ENCODE results near the gene KIF1B. TPM values are rescaled to one million over a fixed set of nuclear protein-coding genes. Genes with fewer than 3 reads are reported as not detected.

The KIF1B gene
- total and polyA plus RNA-seq, 2 experiments from 2014 or later: 22.2 to 56.2 TPM

DNA sequence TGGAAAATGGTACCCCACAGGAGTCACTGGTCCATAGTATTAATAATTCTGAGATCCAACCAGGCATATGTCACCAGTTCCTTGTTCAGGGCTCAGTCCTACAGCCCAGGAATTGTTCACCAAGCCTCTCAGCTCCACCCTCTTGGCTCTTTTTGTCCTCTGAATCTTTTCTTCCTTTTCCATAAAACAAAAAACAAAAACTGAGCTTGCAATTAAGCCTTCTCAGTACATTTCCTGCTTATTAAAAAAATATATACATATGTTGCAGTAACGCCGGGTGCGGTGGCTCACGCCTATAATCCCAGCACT is 23.4 kb upstream of the KIF1B start:
- Histone ChIP-seq H3K4me3 (no peak overlapping the region), H3K36me3 (no peaks in the 10 kb centered on the region), H3K27ac (no peak overlapping the region), H3K27me3 (no peaks in the 10 kb centered on the region), H3K9me3 (ENCODE audit: low read depth) (no peaks in the 10 kb centered on the region), H3K4me1 (ENCODE audit: low read depth) (no peaks in the 10 kb centered on the region)
- TF ChIP-seq, protein P1, sequence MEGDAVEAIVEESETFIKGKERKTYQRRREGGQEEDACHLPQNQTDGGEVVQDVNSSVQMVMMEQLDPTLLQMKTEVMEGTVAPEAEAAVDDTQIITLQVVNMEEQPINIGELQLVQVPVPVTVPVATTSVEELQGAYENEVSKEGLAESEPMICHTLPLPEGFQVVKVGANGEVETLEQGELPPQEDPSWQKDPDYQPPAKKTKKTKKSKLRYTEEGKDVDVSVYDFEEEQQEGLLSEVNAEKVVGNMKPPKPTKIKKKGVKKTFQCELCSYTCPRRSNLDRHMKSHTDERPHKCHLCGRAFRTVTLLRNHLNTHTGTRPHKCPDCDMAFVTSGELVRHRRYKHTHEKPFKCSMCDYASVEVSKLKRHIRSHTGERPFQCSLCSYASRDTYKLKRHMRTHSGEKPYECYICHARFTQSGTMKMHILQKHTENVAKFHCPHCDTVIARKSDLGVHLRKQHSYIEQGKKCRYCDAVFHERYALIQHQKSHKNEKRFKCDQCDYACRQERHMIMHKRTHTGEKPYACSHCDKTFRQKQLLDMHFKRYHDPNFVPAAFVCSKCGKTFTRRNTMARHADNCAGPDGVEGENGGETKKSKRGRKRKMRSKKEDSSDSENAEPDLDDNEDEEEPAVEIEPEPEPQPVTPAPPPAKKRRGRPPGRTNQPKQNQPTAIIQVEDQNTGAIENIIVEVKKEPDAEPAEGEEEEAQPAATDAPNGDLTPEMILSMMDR (IDR thresholded peaks at IDR 0.05; ENCODE audit: low read depth, low read length): no peak
- no peak for DNase-seq (ENCODE audit: low read depth in 1 of 2, low spot score in 1 of 2)

DNA sequence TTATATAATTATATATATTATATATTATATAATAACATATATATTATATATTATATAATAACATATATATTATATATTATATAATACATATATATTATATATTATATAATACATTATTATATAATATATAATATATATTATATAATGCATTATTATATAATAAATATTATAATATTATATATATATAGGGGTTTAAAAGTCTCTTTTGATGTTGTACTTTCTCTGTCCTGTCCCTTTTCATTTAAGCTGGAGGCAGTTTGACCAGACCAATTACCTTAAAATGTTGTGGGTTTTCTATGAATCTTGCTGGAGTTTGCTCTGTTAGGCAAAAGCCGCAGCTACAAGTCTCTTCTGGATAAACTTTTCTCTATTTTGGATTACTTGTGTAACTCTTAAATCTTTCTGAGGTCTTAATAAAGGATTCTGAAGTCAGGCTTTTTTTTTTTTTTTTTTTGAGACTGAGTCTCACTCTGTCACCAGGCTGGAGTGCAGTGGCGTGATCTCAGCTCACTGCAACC is 22.2 kb upstream of the KIF1B start:
- Histone ChIP-seq H3K27me3 (no peaks in the 10 kb centered on the region), H3K36me3 (no peaks in the 10 kb centered on the region), H3K4me3 (no peak overlapping the region), H3K9me3 (ENCODE audit: low read depth) (no peaks in the 10 kb centered on the region), H3K4me1 (ENCODE audit: low read depth) (no peaks in the 10 kb centered on the region), H3K27ac (no peak overlapping the region)
- TF ChIP-seq, protein P1 (IDR thresholded peaks at IDR 0.05; ENCODE audit: low read depth, low read length): no peak
- DNase-seq (ENCODE audit: low read depth in 1 of 2, low spot score in 1 of 2): no peak

DNA sequence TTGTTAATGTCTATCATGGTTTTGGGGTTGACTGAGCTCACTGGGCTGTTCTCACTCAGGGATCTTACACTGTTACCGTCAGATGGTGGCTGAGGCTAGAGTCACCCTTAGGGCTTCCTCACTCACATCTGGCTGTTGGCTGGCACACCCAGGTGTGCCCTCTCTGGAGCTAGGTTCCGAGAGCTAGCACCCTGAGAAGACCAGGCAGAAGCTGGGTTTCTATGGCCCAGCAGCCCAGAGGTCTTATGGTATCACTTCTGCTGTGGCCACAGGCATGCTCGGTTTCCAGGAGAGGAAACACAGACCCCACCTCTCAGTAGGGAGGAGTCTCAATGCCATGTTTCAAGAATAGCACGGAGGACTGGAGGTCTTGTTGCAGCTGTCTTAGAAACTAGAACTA is 20.7 kb upstream of the KIF1B start:
- Histone ChIP-seq H3K4me3 (no peak overlapping the region), H3K27ac (no peak overlapping the region), H3K36me3 (no peaks in the 10 kb centered on the region)

DNA sequence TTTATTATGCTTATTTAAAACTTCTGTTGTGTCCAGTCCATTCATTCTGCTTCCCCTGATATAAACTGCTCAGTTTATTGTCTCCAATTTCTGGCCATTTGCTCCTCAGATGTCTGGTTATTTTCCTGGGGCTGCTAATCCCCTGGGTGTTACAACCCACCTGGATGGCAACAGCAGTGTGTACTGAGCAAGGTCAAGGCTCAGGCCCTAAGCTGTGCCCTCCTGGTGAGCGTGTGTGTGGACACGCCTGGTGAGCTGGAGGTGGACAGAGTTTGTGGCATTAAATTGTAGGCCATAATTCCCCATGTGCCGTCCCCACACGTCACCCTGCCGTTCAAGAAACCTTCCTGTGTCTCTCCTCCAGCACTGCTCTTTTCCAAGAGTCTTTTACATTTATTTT is 18.1 kb upstream of the KIF1B start:
- DNase-seq (ENCODE audit: low read depth in 1 of 2, low spot score in 1 of 2): no peak
- H3K27me3 ChIP-seq: no peaks in the 10 kb centered on the region
- H3K4me1 ChIP-seq (ENCODE audit: low read depth): no peaks in the 10 kb centered on the region
- no peaks in the 10 kb centered on the region for H3K36me3 ChIP-seq
- H3K9me3 ChIP-seq (ENCODE audit: low read depth): no peaks in the 10 kb centered on the region
- TF ChIP-seq, protein P1 (IDR thresholded peaks at IDR 0.05; ENCODE audit: low read depth, low read length): no peak
- H3K4me3 ChIP-seq: no peak overlapping the region
- no peak overlapping the region for H3K27ac ChIP-seq

More for the DNA sequence above, 20.7 kb upstream of the KIF1B start:
- Histone ChIP-seq H3K9me3 (ENCODE audit: low read depth) (no peaks in the 10 kb centered on the region), H3K27me3 (no peaks in the 10 kb centered on the region), H3K4me1 (ENCODE audit: low read depth) (no peaks in the 10 kb centered on the region)
- TF ChIP-seq, protein P1 (IDR thresholded peaks at IDR 0.05; ENCODE audit: low read depth, low read length): no peak
- peak in 1 of 2 donors; percentile 15 for DNase-seq (ENCODE audit: low read depth in 1 of 2, low spot score in 1 of 2)

DNA sequence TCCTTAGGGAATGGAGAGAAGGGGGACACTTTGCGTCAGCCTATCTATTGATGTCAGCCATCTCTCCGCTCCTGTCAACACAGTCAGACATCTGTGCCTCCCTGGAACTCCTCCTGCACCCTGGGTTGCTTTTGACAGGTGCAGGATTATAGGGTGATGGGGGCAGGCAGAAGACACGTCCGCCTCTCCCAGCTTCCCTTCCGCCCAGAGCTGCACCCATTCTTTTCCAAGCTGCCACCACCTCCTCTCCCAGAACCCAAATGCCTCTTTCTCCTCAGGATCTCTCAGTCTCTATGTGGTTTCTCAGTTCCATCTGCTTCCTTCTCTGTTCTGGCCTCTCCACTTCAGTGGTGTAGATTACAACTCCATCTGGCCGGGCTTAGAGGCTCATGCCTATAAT is 17.1 kb upstream of the KIF1B start:
- TF ChIP-seq, protein P1 (IDR thresholded peaks at IDR 0.05; ENCODE audit: low read depth, low read length): no peak
- H3K36me3 ChIP-seq: no peaks in the 10 kb centered on the region
- no peaks in the 10 kb centered on the region for H3K9me3 ChIP-seq (ENCODE audit: low read depth)
- no peaks in the 10 kb centered on the region for H3K4me1 ChIP-seq (ENCODE audit: low read depth)
- no peaks in the 10 kb centered on the region for H3K27me3 ChIP-seq
- H3K27ac ChIP-seq: no peak overlapping the region
- H3K4me3 ChIP-seq: no peak overlapping the region
- DNase-seq (ENCODE audit: low read depth in 1 of 2, low spot score in 1 of 2): no peak

DNA sequence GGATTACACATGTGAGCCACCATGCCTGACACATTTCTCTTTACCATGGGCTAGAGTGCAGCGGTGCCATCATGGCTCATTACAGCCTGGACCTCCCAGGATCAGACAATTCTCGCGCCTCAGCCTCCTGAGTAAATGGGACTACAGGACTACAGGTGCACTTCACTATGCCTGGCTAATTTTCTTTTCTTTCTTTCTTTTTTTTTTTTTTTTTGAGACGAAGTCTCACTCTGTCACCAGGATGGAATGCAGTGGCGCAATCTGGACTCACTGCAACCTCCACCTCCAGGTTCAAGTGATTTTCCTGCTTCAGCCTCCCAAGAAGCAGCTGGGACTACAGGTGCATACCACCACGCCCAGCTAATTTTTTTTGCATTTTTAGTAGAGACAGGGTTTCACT is 14.8 kb upstream of the KIF1B start:
- Histone ChIP-seq H3K4me1 (ENCODE audit: low read depth) (no peaks in the 10 kb centered on the region), H3K27me3 (no peaks in the 10 kb centered on the region), H3K27ac (no peak overlapping the region), H3K36me3 (no peaks in the 10 kb centered on the region), H3K4me3 (no peak overlapping the region), H3K9me3 (ENCODE audit: low read depth) (no peaks in the 10 kb centered on the region)
- DNase-seq (ENCODE audit: low read depth in 1 of 2, low spot score in 1 of 2): peak in 1 of 2 donors; percentile 55
- TF ChIP-seq, protein P1 (IDR thresholded peaks at IDR 0.05; ENCODE audit: low read depth, low read length): no peak
